HFF-Myc (cell line): ENCODE measurements around the gene PTPN14.

Experiments used
- DNase-seq: peaks from one replicate; pipeline ENCODE4 v3.0.0-alpha.2; 2011; ENCODE audit warnings: low read depth; ENCODE audit errors: extremely low read depth
- H3K4me3 ChIP-seq: replicated peaks from 2 replicates; pipeline ENCODE4 v1.5.1; 2011; ENCODE audit warnings: low read depth, mild to moderate bottlenecking, control low read depth, low read length
- CTCF ChIP-seq: IDR thresholded peaks from 2 replicates; pipeline ENCODE4 v1.5.1; 2012; ENCODE audit warnings: mild to moderate bottlenecking, low read depth, low read length, control low read depth; ENCODE audit errors: missing control alignments

PTPN14 gene

GRCh38 chr1:214416417-214416816 is 135.0 kb downstream of the PTPN14 start:
- H3K4me3 ChIP-seq = no peak overlapping the region
- no peak for TF ChIP-seq CTCF
- no peak for DNase-seq

- TF ChIP-seq CTCF = no peak
- no peak overlapping the region for H3K4me3 ChIP-seq
- no peak for DNase-seq
Measured at GRCh38 chr1:214415131-214415530, 136.3 kb downstream of the PTPN14 start.

- DNase-seq = no peak
- no peak overlapping the region for H3K4me3 ChIP-seq
- TF ChIP-seq CTCF = no peak
Measured at GRCh38 chr1:214414691-214415090, 136.7 kb downstream of the PTPN14 start.

- no peak for TF ChIP-seq CTCF
- no peak for DNase-seq
- H3K4me3 ChIP-seq = no peak overlapping the region
Measured at GRCh38 chr1:214413315-214413714, 138.1 kb downstream of the PTPN14 start.

- H3K4me3 ChIP-seq = no peak overlapping the region
- TF ChIP-seq CTCF = no peak
- DNase-seq = no peak
Measured at GRCh38 chr1:214404571-214405213, 146.7 kb downstream of the PTPN14 start.

- no peak overlapping the region for H3K4me3 ChIP-seq
- no peak for TF ChIP-seq CTCF
- no peak for DNase-seq
Measured at GRCh38 chr1:214404154-214404553, 147.2 kb downstream of the PTPN14 start.

- DNase-seq = no peak
- H3K4me3 ChIP-seq = no peak overlapping the region
- no peak for TF ChIP-seq CTCF
Measured at GRCh38 chr1:214403431-214403830, 148.0 kb downstream of the PTPN14 start.
